Measurements from ENCODE around the gene PPP4R1. TPM values are rescaled to one million over a fixed set of nuclear protein-coding genes. Genes with fewer than 3 reads are reported as not detected.

The PPP4R1 gene
- total RNA-seq, 1 donor from 2014 or later = 114 TPM

DNA sequence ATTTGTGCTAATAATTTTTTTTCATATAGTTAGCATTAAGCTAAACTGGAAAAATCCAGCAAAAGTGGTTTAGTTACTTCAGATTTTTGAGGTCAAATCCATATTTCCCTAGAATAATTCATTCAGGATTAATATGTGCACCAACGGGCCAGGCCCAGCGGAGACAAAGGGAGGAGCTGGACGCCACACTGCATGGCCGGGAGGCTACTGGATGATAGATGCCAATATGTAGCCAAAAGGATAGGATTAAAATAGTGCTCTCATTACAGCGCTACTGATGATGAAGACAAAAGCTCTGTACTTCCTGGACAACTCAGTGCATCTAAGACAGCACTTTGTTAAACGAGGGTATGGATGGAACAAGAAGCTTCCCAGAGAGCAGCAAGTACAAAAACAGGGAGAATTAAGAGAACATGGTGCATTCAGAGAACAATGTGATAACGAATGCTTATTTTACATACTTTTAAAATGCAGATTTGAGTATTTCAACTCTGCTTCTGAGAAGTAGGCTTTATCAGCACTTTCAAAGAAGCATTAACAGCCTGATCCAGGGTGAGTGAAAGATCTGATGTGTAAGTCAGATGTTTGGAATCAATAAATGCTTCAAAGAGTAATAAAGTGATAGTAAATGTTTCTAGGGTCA, 39.8 kb downstream of the PPP4R1 start:
- Histone ChIP-seq H3K27me3 (ENCODE audit: low read depth) (no peaks in the 10 kb centered on the region), H3K27ac (no peak overlapping the region), H3K4me3 (no peak overlapping the region), H3K9me3 (no peaks in the 10 kb centered on the region), H3K4me1 (peaks cover 6% of the 10 kb centered on the region), H3K36me3 (peaks cover 81% of the 10 kb centered on the region)
- TF ChIP-seq, protein P1, sequence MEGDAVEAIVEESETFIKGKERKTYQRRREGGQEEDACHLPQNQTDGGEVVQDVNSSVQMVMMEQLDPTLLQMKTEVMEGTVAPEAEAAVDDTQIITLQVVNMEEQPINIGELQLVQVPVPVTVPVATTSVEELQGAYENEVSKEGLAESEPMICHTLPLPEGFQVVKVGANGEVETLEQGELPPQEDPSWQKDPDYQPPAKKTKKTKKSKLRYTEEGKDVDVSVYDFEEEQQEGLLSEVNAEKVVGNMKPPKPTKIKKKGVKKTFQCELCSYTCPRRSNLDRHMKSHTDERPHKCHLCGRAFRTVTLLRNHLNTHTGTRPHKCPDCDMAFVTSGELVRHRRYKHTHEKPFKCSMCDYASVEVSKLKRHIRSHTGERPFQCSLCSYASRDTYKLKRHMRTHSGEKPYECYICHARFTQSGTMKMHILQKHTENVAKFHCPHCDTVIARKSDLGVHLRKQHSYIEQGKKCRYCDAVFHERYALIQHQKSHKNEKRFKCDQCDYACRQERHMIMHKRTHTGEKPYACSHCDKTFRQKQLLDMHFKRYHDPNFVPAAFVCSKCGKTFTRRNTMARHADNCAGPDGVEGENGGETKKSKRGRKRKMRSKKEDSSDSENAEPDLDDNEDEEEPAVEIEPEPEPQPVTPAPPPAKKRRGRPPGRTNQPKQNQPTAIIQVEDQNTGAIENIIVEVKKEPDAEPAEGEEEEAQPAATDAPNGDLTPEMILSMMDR (IDR thresholded peaks at IDR 0.05) = no peak
- ATAC-seq (no peak), DNase-seq (no peak)
- intact Hi-C loops (cut with DNase I) = no loop called here

DNA sequence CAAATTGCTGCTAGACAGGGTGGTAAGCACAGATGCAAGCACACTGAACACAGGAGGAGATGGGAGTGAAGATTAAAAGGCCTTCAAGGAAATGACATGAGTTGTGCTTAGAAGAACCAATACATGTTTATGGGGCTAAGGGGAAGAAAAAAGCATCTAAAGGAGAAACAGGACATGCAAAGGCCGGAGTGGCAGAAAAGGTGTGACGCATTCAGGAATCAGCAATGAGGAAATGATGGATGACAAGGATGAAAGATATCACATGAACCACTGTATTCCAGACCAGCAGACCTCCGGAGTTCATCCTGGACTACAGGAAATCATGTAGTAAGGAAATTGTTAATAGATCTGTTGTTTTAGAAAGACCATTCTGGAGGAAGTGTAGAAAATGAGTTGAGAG, 42.8 kb downstream of the PPP4R1 start:
- TF ChIP-seq, protein P1 (IDR thresholded peaks at IDR 0.05) = no peak
- no peak for ATAC-seq
- intact Hi-C loops (cut with DNase I) = no loop called here
- H3K27ac ChIP-seq = no peak overlapping the region
- no peak overlapping the region for H3K4me3 ChIP-seq
- peaks cover 85% of the 10 kb centered on the region for H3K36me3 ChIP-seq
- no peak for DNase-seq
- H3K9me3 ChIP-seq = no peaks in the 10 kb centered on the region
- no peaks in the 10 kb centered on the region for H3K27me3 ChIP-seq (ENCODE audit: low read depth)
- H3K4me1 ChIP-seq = peaks cover 6% of the 10 kb centered on the region

DNA sequence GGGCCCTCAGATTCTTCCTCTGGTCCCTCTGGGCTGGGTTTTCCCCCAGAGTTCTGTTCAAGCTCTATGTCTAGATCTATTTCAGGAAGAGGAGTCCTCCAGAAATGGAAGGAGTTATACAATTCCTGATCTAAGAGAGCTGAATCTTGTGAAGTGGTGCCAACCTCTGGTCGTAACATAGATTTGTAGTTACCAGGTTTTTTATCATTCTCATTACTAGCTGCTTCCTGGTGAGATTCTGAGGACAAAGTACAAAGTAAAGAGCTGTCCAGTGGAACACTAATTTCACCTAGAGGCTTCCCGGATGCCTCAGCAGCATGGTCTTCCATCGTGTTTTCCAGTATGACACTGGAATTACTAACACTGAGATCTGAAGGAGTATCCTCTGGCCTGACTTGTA, 44.1 kb downstream of the PPP4R1 start:
- TF ChIP-seq, protein P1 (IDR thresholded peaks at IDR 0.05) = no peak
- Histone ChIP-seq H3K27me3 (ENCODE audit: low read depth) (no peaks in the 10 kb centered on the region), H3K4me1 (peaks cover 6% of the 10 kb centered on the region), H3K9me3 (no peaks in the 10 kb centered on the region), H3K36me3 (peaks cover 79% of the 10 kb centered on the region), H3K4me3 (no peak overlapping the region), H3K27ac (no peak overlapping the region)
- no peak for DNase-seq
- no peak for ATAC-seq
- intact Hi-C loops (cut with DNase I) = no loop called here

DNA sequence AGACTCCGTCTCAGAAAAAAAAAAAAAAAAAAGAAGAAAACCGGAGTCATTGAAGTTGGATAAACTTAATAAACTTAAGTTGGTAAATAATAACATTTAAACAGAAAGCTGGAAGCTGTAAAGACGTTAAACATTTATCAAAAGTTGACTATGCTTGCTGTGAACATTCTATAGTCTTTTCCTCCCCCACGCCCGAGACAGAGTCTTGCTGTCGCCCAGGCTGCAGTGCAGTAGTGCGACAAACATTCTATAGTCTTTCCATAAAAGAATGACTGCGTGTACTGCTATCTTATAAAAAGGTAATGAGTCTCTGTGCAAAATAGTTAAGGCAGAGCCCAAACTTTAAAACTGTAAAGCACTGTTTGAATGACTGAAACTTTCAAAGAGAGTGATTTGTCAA, 45.2 kb downstream of the PPP4R1 start:
- TF ChIP-seq, protein P1 (IDR thresholded peaks at IDR 0.05) = no peak
- peaks cover 70% of the 10 kb centered on the region for H3K36me3 ChIP-seq
- no peaks in the 10 kb centered on the region for H3K27me3 ChIP-seq (ENCODE audit: low read depth)
- H3K27ac ChIP-seq = no peak overlapping the region
- DNase-seq (no peak), ATAC-seq (no peak)
- H3K4me3 ChIP-seq = no peak overlapping the region
- H3K4me1 ChIP-seq = peaks cover 7% of the 10 kb centered on the region
- H3K9me3 ChIP-seq = no peaks in the 10 kb centered on the region
- intact Hi-C loops (cut with DNase I) = no loop called here

DNA sequence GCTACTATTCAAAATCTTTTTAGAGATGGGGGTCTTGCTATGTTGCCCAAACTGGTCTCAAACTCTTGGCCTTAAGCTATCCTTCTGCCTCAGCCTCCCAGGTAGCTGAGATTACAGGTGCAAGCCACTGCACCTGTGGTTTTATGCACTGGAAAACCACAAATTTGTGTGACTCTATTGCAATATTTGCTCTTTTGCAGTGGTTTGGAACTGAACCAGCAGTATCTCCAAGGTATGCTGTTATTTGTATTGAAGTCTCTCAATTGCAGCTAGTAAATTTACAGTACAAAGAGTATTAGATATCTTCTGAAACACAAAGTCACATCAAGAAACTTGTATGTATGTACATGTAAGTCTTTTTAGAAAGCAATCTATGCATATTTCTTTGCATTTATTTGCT, 46.2 kb downstream of the PPP4R1 start:
- no peaks in the 10 kb centered on the region for H3K27me3 ChIP-seq (ENCODE audit: low read depth)
- no peaks in the 10 kb centered on the region for H3K9me3 ChIP-seq
- intact Hi-C loops (cut with DNase I) = no loop called here
- ATAC-seq (no peak), DNase-seq (no peak)
- no peak overlapping the region for H3K4me3 ChIP-seq
- no peak overlapping the region for H3K27ac ChIP-seq
- H3K4me1 ChIP-seq = peaks cover 13% of the 10 kb centered on the region
- peaks cover 67% of the 10 kb centered on the region for H3K36me3 ChIP-seq
- TF ChIP-seq, protein P1 (IDR thresholded peaks at IDR 0.05) = no peak
